GM18507 (cell line): ENCODE data around the gene OLA1.
A peak's percentile ranks its signal among the peaks of the same experiment; 100 is the strongest.

Experiments
- DNase-seq: peaks from one replicate; pipeline ENCODE4 v3.0.0; 2011; ENCODE audit warnings: low read depth; ENCODE audit not compliant: insufficient read length; ENCODE audit errors: extremely low spot score
- FAIRE-seq: peaks from 2 replicates; lab custom pipeline; 2011; peaks lifted over from hg19 to GRCh38; lab: Jason Lieb, UNC

The OLA1 gene

DNA sequence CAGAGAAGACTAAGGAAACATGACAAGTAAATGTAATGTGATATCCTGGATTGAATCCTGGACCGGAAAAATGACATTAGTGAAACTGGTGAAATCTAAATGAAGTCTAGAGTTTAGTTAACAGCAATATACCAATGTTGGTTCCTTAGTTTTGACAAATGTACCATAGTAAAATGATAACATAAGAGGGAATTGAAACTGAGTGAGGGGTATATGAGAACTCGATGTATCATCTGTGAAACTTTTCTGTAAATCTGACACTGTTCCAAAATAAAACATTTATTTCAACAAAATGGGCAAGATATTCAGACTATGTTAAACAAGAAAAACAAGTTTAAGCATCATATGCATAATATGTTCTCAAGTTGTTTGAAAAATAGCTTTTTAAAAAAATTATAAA is 63.8 kb downstream of the OLA1 start:
- DNase-seq: no peak
- peak; percentile 69 for FAIRE-seq

DNA sequence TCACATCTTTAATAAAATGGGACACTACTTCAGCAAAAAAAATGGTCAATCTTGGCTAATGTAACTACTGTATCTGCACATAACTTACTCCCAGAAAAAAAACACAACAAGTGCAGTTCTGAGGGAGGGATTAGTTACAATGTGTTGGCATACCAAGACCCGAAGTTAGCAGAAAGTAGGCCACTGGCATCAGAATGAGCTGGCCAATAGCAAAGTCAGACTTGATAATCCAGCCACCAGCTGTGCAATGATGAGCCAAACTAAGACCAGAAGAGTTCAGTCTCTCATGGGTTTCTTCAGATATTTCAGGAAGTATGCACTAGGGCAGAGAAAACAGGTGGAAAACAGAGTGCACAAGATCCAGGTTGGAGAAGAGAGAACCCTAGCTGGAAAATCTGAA is 65.3 kb downstream of the OLA1 start:
- DNase-seq (no peak), FAIRE-seq (no peak)

- FAIRE-seq (no peak), DNase-seq (no peak)
These were observed 67.0 kb downstream of the OLA1 start for GRCh38 chr2:174181368-174181767.

DNA sequence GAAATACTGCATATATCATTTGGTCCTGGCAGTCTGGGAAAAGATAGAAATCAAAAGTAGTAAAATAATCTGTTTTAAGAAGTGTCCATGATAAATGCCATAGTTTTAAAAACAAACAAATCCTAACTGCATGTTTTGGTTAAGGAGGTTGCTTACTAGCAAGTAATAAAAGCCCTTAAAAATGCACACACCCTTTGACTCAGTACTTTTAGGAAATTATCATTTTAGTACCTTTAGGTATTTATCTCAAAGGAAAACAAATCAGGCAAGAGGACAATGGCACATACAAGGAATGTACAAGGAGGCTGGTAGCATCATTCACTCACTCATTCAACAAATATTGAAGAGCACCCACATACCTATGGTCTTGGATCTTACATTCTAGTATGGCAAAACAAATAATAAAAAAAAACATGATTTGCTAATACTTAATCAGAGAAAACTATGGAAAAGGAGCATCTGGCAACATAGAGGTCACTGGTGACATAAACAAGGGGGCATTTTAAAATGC is 67.6 kb downstream of the OLA1 start:
- FAIRE-seq (no peak), DNase-seq (no peak)

- no peak for DNase-seq
- no peak for FAIRE-seq
These were observed 68.1 kb downstream of the OLA1 start for GRCh38 chr2:174180165-174180724.

- DNase-seq (no peak), FAIRE-seq (peak; percentile 5)
These were observed 70.9 kb downstream of the OLA1 start for GRCh38 chr2:174177316-174177890.

DNA sequence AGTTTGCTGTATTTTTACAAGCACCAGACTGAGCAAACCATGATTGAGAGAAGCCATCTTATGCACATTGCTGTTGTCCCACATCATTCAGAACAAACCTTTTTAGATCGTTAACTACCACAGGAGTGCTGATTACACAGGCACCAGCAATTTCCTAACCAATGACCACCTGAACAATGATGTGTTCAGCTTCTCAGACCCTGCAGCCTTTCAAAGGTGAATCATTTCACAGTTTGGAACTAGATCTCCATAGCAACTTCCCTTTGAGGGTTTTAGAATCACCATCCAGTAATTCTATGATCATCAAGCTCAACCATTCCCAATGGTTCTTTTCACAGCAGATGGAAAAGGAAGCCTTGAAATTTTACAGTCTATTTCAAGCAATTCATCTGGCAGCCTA is 71.4 kb downstream of the OLA1 start:
- DNase-seq (no peak), FAIRE-seq (no peak)

- DNase-seq: no peak
- no peak for FAIRE-seq
These were observed 73.6 kb downstream of the OLA1 start for GRCh38 chr2:174174741-174175140.

- DNase-seq: no peak
- no peak for FAIRE-seq
These were observed 75.5 kb downstream of the OLA1 start for GRCh38 chr2:174172802-174173355.

DNA sequence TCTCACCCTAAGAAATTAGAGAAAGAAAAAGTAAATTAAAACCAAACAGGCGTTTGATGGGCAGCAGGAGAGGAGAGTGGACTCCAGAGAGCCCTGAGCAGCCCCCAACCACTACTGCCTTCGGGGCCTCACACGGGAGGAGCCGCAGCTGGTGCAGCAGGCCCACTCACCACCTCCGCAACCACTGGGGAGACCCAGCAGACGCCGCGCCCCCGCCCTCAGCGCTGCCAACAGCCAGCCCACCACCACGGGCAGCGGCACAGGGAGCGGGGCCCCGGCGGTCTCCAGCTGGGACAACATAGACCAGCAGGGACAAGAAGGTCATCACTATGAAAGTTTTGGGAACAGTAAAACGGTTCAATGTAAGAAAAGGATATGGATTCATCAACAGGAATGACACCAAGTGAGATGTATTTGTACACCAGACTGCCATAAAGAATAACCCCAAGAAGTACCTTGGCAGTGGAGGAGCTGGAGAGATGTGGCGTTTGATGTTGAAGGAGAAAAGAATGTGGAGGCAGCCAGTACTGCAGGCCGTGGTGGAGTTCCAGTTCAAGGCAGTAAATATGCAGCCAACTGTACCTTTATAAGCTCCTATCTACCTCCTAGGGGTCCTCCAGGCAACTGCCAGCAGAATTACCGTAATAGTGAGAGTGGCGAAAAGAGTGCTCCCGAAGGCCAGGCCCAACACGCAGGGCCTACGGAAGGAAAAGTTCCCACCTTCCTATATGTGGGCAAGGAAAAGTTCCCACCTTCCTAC is 76.5 kb downstream of the OLA1 start:
- no peak for FAIRE-seq

DNA sequence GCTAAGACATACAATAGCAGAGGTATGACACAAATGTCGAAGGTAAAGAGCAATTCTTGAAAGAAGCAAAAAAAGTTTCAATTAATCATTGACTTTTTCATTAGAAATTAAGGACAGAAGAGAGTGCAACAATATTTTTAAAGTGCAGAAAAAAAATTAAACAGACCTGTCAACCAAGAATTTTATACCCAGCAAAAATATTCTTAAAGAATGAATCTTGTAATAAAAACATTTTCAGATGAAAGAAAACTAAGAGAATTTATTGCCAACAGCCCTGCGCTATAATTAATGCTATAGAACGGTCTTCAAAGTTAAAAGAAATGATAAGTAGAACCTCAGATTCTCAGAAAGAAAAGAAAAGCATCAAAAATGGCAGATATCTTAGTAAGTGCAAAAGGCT is 79.0 kb downstream of the OLA1 start:
- no peak for DNase-seq
- FAIRE-seq: no peak

More for the DNA sequence above, 76.5 kb downstream of the OLA1 start:
- DNase-seq: no peak

DNA sequence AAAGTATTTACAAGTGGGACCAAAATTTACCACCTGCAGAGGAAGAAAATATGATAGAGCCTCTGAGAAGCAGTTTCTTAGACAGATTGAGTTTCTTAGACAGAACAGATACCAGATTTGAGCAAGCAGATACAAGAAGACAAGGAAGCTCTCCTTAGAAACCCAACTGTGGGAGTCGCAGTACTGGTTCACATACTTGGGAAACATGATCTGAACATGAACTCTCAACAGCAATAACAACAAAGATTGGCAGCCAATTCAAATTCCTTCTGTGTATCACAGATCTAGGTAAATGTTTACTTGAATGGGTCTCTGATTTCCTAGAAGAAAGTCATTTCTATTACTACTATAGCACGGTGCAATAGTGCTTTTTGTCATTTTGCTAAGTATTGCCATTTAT is 82.1 kb downstream of the OLA1 start:
- FAIRE-seq: no peak

GRCh38 chr2:174161490-174161889 is 86.8 kb downstream of the OLA1 start:
- DNase-seq (no peak), FAIRE-seq (no peak)

More for the DNA sequence above, 82.1 kb downstream of the OLA1 start:
- DNase-seq: no peak

- DNase-seq (peak; percentile 3), FAIRE-seq (peak; percentile 83)
These were observed 90.3 kb downstream of the OLA1 start for GRCh38 chr2:174158003-174158402.

- DNase-seq (no peak), FAIRE-seq (no peak)
These were observed 91.3 kb downstream of the OLA1 start for GRCh38 chr2:174157053-174157452.

DNA sequence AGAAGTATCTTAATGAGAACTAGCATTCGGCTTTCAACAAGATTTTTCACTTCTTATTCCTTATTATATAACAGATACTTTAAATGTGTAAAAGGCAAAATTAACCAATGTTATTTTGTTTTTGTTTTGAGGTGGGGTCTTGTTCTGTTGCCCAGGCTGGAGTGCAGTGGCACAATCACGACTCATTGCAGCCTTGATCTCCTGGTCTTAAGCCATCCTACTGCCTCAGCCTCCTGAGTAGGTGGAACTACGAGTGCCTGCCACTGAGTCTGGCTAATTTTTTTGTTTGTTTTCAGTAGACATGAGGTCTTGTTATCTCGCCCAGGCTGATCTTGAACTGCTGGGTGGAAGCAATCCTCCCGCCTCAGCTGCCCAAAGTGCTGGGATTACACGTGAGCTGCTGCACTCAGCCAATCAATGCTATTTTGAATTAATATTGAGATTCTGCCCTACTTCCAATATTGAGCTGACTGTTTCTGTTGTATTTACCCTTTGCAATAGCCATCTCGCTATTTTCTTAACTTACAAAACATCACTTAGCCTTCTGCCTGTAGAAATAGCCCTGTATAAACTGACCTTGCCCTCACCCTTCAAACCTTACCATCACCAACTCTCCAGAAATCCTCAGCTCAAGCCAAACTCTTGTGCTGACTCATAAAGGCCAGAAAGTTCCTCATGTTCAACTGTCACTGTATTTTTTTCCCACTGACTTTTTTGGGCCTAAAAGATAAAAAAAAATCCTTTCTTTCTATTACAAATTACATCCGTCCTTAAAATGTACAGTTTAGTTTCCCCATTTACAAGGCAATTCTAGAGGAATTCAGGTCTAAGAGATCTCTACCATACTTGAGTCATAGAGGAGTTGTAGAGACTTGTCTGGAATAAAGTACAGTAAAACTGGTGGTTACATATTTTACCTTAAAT is 94.3 kb downstream of the OLA1 start:
- FAIRE-seq: no peak

GRCh38 chr2:174149530-174149929 is 98.8 kb downstream of the OLA1 start:
- FAIRE-seq: no peak
- DNase-seq: no peak

More for the DNA sequence above, 94.3 kb downstream of the OLA1 start:
- no peak for DNase-seq

DNA sequence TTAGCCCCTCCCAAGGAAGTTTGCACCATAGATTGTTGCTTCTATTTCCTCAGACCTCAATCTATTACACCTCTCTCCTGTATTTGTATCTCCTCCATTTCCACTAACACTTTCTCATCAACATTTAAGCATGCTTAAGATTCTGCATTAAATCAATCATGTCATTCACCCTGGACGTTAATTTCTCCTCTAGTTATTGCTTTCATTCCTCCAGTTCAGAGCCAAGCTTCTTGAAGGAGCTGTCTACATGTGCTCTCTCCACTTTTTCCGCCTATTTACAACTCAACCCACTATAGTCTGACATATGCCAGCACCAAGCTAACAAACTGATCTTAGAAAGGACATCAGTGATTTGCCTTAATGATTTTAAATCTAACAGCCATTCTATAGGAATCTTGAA is 99.5 kb downstream of the OLA1 start:
- FAIRE-seq: no peak
- no peak for DNase-seq

GRCh38 chr2:174145827-174146226 is 102.5 kb downstream of the OLA1 start:
- FAIRE-seq (no peak), DNase-seq (no peak)

GRCh38 chr2:174142290-174142689 is 106.0 kb downstream of the OLA1 start:
- DNase-seq (no peak), FAIRE-seq (no peak)
